Measurements from ENCODE around the gene GOSR2.

DNA sequence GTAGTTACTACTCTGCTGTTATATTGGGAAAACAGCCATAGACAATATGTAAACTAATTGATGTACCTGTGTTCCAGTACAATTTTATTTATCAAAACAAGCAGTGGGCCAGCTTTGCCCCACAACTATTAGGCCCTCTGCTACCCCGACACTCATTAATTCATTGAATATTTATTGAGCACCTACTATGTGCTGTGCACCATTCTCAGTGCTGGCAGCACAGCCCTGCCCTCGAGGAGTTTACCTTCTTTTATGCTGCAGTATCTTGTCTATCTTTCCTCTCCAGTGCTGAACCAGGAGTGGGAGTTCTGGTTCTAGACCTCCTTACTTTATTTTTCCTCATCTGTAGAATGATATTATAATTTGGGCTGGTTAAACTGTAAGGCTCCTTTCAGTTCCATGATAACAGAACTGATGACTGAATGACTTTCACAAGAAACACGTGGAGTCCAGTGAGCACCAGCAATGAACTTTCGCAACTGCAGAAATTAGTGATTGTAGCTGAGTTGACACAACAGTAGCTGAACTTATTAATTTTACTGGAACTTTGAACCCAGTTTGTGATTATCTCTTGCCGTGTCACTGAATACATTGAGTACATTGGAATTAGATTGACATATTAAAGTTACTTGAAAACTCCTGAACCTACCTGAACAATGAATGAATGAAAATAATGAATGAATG lies 2.4 kb downstream of the GOSR2 start:
- TF ChIP-seq, protein P1, sequence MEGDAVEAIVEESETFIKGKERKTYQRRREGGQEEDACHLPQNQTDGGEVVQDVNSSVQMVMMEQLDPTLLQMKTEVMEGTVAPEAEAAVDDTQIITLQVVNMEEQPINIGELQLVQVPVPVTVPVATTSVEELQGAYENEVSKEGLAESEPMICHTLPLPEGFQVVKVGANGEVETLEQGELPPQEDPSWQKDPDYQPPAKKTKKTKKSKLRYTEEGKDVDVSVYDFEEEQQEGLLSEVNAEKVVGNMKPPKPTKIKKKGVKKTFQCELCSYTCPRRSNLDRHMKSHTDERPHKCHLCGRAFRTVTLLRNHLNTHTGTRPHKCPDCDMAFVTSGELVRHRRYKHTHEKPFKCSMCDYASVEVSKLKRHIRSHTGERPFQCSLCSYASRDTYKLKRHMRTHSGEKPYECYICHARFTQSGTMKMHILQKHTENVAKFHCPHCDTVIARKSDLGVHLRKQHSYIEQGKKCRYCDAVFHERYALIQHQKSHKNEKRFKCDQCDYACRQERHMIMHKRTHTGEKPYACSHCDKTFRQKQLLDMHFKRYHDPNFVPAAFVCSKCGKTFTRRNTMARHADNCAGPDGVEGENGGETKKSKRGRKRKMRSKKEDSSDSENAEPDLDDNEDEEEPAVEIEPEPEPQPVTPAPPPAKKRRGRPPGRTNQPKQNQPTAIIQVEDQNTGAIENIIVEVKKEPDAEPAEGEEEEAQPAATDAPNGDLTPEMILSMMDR (IDR thresholded peaks at IDR 0.05; ENCODE audit: poor library complexity), result no peak
- no peak for TF ChIP-seq EZH2phosphoT487 (IDR thresholded peaks at IDR 0.05; ENCODE audit: low read depth, severe bottlenecking, unreplicated experiment)

Data from hepatocyte (in vitro differentiated cells).